Esophagus squamous epithelium (tissue), 5 donors: ENCODE data around the gene RTL5. TPM values are rescaled to one million over a fixed set of nuclear protein-coding genes. Genes with fewer than 3 reads are reported as not detected.

ENCODE experiments used
- DNase-seq: peaks from one replicate; lab custom pipeline; 2025; lab: John Stamatoyannopoulos, UW
- H3K27ac ChIP-seq, 4 donors: fragments of 200-600 bp; sonication (generic); one replicate each; pipeline ENCODE4 v1.5.1; 2016 to 2019; ENCODE audit warnings: mild to moderate bottlenecking in 1 of 4
- H3K27me3 ChIP-seq, 4 donors: fragments of 200-600 bp; sonication (generic); 1 replicate in 3 of 4; 2 replicates in 1 of 4; pipeline versions ENCODE4 v1.5.1 to v1.6.0; 2017 to 2021; ENCODE audit warnings: antibody characterized with exemption in 1 of 4
- H3K36me3 ChIP-seq, 3 donors: fragments of 200-600 bp; sonication (generic); one replicate each; pipeline ENCODE4 v1.5.1; 2016 to 2019
- H3K4me1 ChIP-seq, 3 donors: fragments of 200-600 bp; sonication (generic); one replicate each; pipeline ENCODE4 v1.5.1; 2017 to 2019
- H3K4me3 ChIP-seq, 4 donors: fragments of 200-600 bp; sonication (generic); 1 replicate in 3 of 4; 2 replicates in 1 of 4; pipeline ENCODE4 v1.5.1; 2016 to 2019; ENCODE audit warnings: mild to moderate bottlenecking in 2 of 4, moderate library complexity in 1 of 4
- H3K9me3 ChIP-seq, 3 donors: fragments of 200-600 bp; sonication (generic); one replicate each; pipeline ENCODE4 v1.5.1; 2016 to 2019
- CTCF ChIP-seq, 6 experiments: fragments of 450-650 bp in 4 of 6; fragments of 200-600 bp in 2 of 6; sonication (generic) in 2 of 6; IDR thresholded peaks; one replicate each; pipeline ENCODE4 v1.5.1; 2016 to 2019; ENCODE audit warnings: antibody characterized with exemption in 6 of 6, mild to moderate bottlenecking in 4 of 6, moderate library complexity in 4 of 6
- POLR2A ChIP-seq, 4 donors: fragments of 450-650 bp; IDR thresholded peaks; one replicate each; pipeline ENCODE4 v1.6.1; 2017; ENCODE audit warnings: antibody characterized with exemption in 4 of 4, mild to moderate bottlenecking in 4 of 4, moderate library complexity in 3 of 4
- WGBS, 2 donors: methylation state at CpG; one replicate each; pipeline ENCODE4 v1.1.5; 2018; 5-methylcytosine and 5-hydroxymethylcytosine counted together
- intact Hi-C: fragments of 100-400 bp; cut with DNase I; formaldehyde crosslinking; loops from one replicate; pipeline ENCODE4 v1.15.0; 2022
- total RNA-seq, 4 donors: library from RNA; depleted of rRNA; stranded (reverse); fragments of >200 nt; gene quantifications; one replicate each; pipeline ENCODE4 v1.1.0, GENCODE V29; 2016
- donor health status: DM: yes; HTN: yes; CAD: no.

The RTL5 gene
- total RNA-seq, 4 donors from 2014 or later: 0.08 to 3.6 (median 0.49) TPM

- Histone ChIP-seq H3K27ac (peak overlapping the region in 1 of 4 donors; percentile 85), H3K36me3 (no peaks in the 10 kb centered on the region), H3K27me3 (peaks cover 0 to 26% (median 4%) of the 10 kb centered on the region in 4 donors), H3K4me1 (peaks cover 8 to 60% (median 9%) of the 10 kb centered on the region in 3 donors), H3K4me3 (peak overlapping the region in 2 of 4 donors; percentile 41 to 70), H3K9me3 (no peaks in the 10 kb centered on the region)
- TF ChIP-seq POLR2A (IDR thresholded peaks at IDR 0.05) (no peak), CTCF (IDR thresholded peaks at IDR 0.05) (no peak)
- intact Hi-C loops: no loop called here
- no peak for DNase-seq
- WGBS, 2 donors: 75 to 85% methylated on average over 4 to 5 of the region's 12 CpGs
Measured at GRCh38 chrX:72130156-72130761, 1.5 kb downstream of the RTL5 start.

GRCh38 chrX:72129661-72130060 is 2.1 kb downstream of the RTL5 start:
- no peaks in the 10 kb centered on the region for H3K36me3 ChIP-seq
- intact Hi-C loops: loop anchor here (10.0 kb wide), 1 partner anchor 115 kb away; no protein-coding TSS in a partner anchor
- peaks cover 0 to 26% (median 4%) of the 10 kb centered on the region in 4 donors for H3K27me3 ChIP-seq
- peaks cover 8 to 66% (median 11%) of the 10 kb centered on the region in 3 donors for H3K4me1 ChIP-seq
- no peak overlapping the region for H3K4me3 ChIP-seq
- no peak for DNase-seq
- no peaks in the 10 kb centered on the region for H3K9me3 ChIP-seq
- WGBS, 2 donors: 91% methylated on average over 13 of the region's 16 CpGs; no CpG with 5 or more reads in 1 of the 2 donors
- no peak overlapping the region for H3K27ac ChIP-seq
- TF ChIP-seq CTCF (IDR thresholded peaks at IDR 0.05) (no peak), POLR2A (IDR thresholded peaks at IDR 0.05) (no peak)

GRCh38 chrX:72128881-72129280 is 2.8 kb downstream of the RTL5 start:
- H3K27ac ChIP-seq: no peak overlapping the region
- no peak for DNase-seq
- no peaks in the 10 kb centered on the region for H3K9me3 ChIP-seq
- peaks cover 11 to 74% (median 12%) of the 10 kb centered on the region in 3 donors for H3K4me1 ChIP-seq
- intact Hi-C loops: loop anchor here (10.0 kb wide), 1 partner anchor 114 kb away; no protein-coding TSS in a partner anchor
- TF ChIP-seq CTCF (IDR thresholded peaks at IDR 0.05) (peak in 4 of 6 experiments; percentile 21 to 43 (median 28)), POLR2A (IDR thresholded peaks at IDR 0.05) (no peak)
- H3K27me3 ChIP-seq: peaks cover 0 to 26% (median 4%) of the 10 kb centered on the region in 4 donors
- no peaks in the 10 kb centered on the region for H3K36me3 ChIP-seq
- no peak overlapping the region for H3K4me3 ChIP-seq
- 70 to 73% methylated on average over 3 of the region's 6 CpGs for WGBS, 2 donors

- H3K27ac ChIP-seq: no peak overlapping the region
- TF ChIP-seq POLR2A (IDR thresholded peaks at IDR 0.05) (no peak), CTCF (IDR thresholded peaks at IDR 0.05) (no peak)
- H3K27me3 ChIP-seq: peaks cover 0 to 26% (median 4%) of the 10 kb centered on the region in 4 donors
- no peak for DNase-seq
- H3K9me3 ChIP-seq: no peaks in the 10 kb centered on the region
- H3K4me1 ChIP-seq: peaks cover 11 to 80% (median 16%) of the 10 kb centered on the region in 3 donors
- no peaks in the 10 kb centered on the region for H3K36me3 ChIP-seq
- WGBS, 2 donors: 71 to 81% methylated on average over 1 to 3 of the region's 4 CpGs
- no peak overlapping the region for H3K4me3 ChIP-seq
- intact Hi-C loops: loop anchor here (10.0 kb wide), 1 partner anchor 114 kb away; no protein-coding TSS in a partner anchor
Measured at GRCh38 chrX:72128183-72128834, 3.4 kb downstream of the RTL5 start.

GRCh38 chrX:72127332-72127731 is 4.4 kb downstream of the RTL5 start:
- H3K36me3 ChIP-seq: no peaks in the 10 kb centered on the region
- no peak for DNase-seq
- no peak overlapping the region for H3K27ac ChIP-seq
- WGBS, 2 donors: 0 to 36% methylated on average over 1 to 2 of the region's 3 CpGs
- H3K4me3 ChIP-seq: no peak overlapping the region
- peaks cover 0 to 21% (median 3%) of the 10 kb centered on the region in 4 donors for H3K27me3 ChIP-seq
- intact Hi-C loops: loop anchor here (10.0 kb wide), 1 partner anchor 113 kb away; no protein-coding TSS in a partner anchor
- no peak for TF ChIP-seq POLR2A (IDR thresholded peaks at IDR 0.05)
- no peak for TF ChIP-seq CTCF (IDR thresholded peaks at IDR 0.05)
- H3K4me1 ChIP-seq: peaks cover 11 to 88% (median 21%) of the 10 kb centered on the region in 3 donors
- no peaks in the 10 kb centered on the region for H3K9me3 ChIP-seq
